HepG2 (cell line): ENCODE results near the gene SOWAHA. TPM values are rescaled to one million over a fixed set of nuclear protein-coding genes. Genes with fewer than 3 reads are reported as not detected.

Experiments
- ATF5 ChIP-seq: sonication (generic); formaldehyde crosslinking; IDR thresholded peaks from 2 replicates; pipeline ENCODE4 v1.4.0; 2020; ENCODE audit warnings: mild to moderate bottlenecking, low read depth, missing genetic modification reagents
- ATM ChIP-seq: fragments of 450-650 bp; IDR thresholded peaks from 2 replicates; pipeline ENCODE4 v1.7.1; 2017; ENCODE audit warnings: mild to moderate bottlenecking, borderline replicate concordance
- CHD4 ChIP-seq: fragments of 200-600 bp; sonication (generic); IDR thresholded peaks from 2 replicates; pipeline ENCODE4 v1.7.0; 2017; ENCODE audit warnings: mild to moderate bottlenecking, low read length, borderline replicate concordance
- ERF ChIP-seq: IDR thresholded peaks from 2 replicates; pipeline ENCODE4 v1.6.1; 2018; ENCODE audit warnings: missing biosample characterization, missing genetic modification reagents
- HMG20B ChIP-seq: conservative IDR thresholded peaks from 2 replicates; pipeline ENCODE4 v1.6.1; 2016; ENCODE audit warnings: missing genetic modification reagents, missing compliant biosample characterization
- HNRNPL ChIP-seq: fragments of 200-400 bp; formaldehyde crosslinking; IDR thresholded peaks from 2 replicates; pipeline ENCODE4 v1.6.1; 2017; ENCODE audit warnings: mild to moderate bottlenecking, low read depth, low read length
- MAF1 ChIP-seq: sonication (generic); formaldehyde crosslinking; IDR thresholded peaks from 2 replicates; pipeline ENCODE4 v1.5.0; 2020; ENCODE audit warnings: missing genetic modification reagents, borderline replicate concordance
- MEF2D ChIP-seq: sonication (generic); formaldehyde crosslinking; IDR thresholded peaks from 2 replicates; pipeline ENCODE4 v1.5.1; 2020; ENCODE audit warnings: mild to moderate bottlenecking, missing genetic modification reagents
- MIER3 ChIP-seq: IDR thresholded peaks from 2 replicates; pipeline ENCODE4 v1.6.1; 2016; ENCODE audit warnings: missing compliant biosample characterization, borderline replicate concordance
- NAIF1 ChIP-seq: sonication (generic); formaldehyde crosslinking; IDR thresholded peaks from 2 replicates; pipeline ENCODE4 v1.5.0; 2020; ENCODE audit warnings: mild to moderate bottlenecking, missing genetic modification reagents, borderline replicate concordance
- NKX3-1 ChIP-seq: sonication (generic); formaldehyde crosslinking; IDR thresholded peaks from 2 replicates; pipeline ENCODE4 v1.5.0; 2020; ENCODE audit warnings: missing genetic modification reagents
- SALL1 ChIP-seq: sonication (generic); formaldehyde crosslinking; IDR thresholded peaks from 2 replicates; pipeline ENCODE4 v1.8.0; 2022; ENCODE audit warnings: mild to moderate bottlenecking, missing genetic modification reagents
- TEAD3 ChIP-seq: optimal IDR thresholded peaks from 2 replicates; pipeline ENCODE3; 2016; ENCODE audit warnings: borderline replicate concordance
- TGIF2 ChIP-seq: IDR thresholded peaks from 2 replicates; pipeline ENCODE4 v1.6.1; 2016; ENCODE audit warnings: control low read depth, missing compliant biosample characterization
- U2AF2 ChIP-seq: fragments of 200-400 bp; formaldehyde crosslinking; IDR thresholded peaks from 2 replicates; pipeline ENCODE4 v1.6.1; 2017; ENCODE audit warnings: low read depth, mild to moderate bottlenecking, low read length
- ZBTB25 ChIP-seq: IDR thresholded peaks from 2 replicates; pipeline ENCODE4 v1.6.1; 2018; ENCODE audit warnings: missing genetic modification reagents
- ZBTB43 ChIP-seq: sonication (generic); formaldehyde crosslinking; conservative IDR thresholded peaks from 2 replicates; pipeline ENCODE4 v1.4.0; 2020; ENCODE audit warnings: missing genetic modification reagents
- ZMAT5 ChIP-seq: sonication (generic); formaldehyde crosslinking; IDR thresholded peaks from 2 replicates; pipeline ENCODE4 v1.5.0; 2020; ENCODE audit warnings: mild to moderate bottlenecking, low read depth, missing genetic modification reagents, borderline replicate concordance
- ZNF501 ChIP-seq: sonication (generic); formaldehyde crosslinking; IDR thresholded peaks from 2 replicates; pipeline ENCODE4 v1.5.1; 2020; ENCODE audit warnings: mild to moderate bottlenecking, moderate library complexity, missing genetic modification reagents
- polyA plus RNA-seq, 8 experiments: library from polyadenylated mRNA; depleted of rRNA in 3 of 8; stranded (reverse) in 7 of 8; unstranded in 1 of 8; fragments of >200 nt; fragmentation: Illumina TruSeq in 4 of 8; extraction: Trizol in 4 of 8; gene quantifications; 2 replicates each; pipeline versions ENCODE4 v1.2.1 to v1.2.3, GENCODE V29; 2011 to 2016; ENCODE audit warnings: low read depth in 4 of 8, missing spikeins in 1 of 8, mixed read lengths in 1 of 8; ENCODE audit not compliant: insufficient read depth in 1 of 8
- total RNA-seq, 5 experiments: library from RNA; depleted of rRNA; stranded (reverse); fragments of >200 nt; fragmentation: Illumina TruSeq; extraction: Trizol; gene quantifications; 2 replicates each; pipeline ENCODE4 v1.2.3, GENCODE V29; 2016; ENCODE audit warnings: low read depth in 1 of 5
- TF ChIP-seq, protein P1 (sequence below): sonication (generic); formaldehyde crosslinking; IDR thresholded peaks from 2 replicates; pipeline ENCODE4 v1.8.0; 2022; ENCODE audit warnings: mild to moderate bottlenecking, missing genetic modification reagents, moderate library complexity
- TF ChIP-seq, protein P2 (sequence below): sonication (generic); formaldehyde crosslinking; IDR thresholded peaks from 2 replicates; pipeline ENCODE4 v1.4.0; 2020; ENCODE audit warnings: missing genetic modification reagents
- TF ChIP-seq, protein P3 (sequence below): IDR thresholded peaks from 2 replicates; pipeline ENCODE4 v1.6.1; 2016; ENCODE audit warnings: mild to moderate bottlenecking, missing biosample characterization, missing genetic modification reagents

Gene SOWAHA
- total and polyA plus RNA-seq, 2 of the 13 experiments (the other 11 are each of a cell fraction or from before 2014, with no cell fraction given) = 0.95 to 1.9 TPM

DNA sequence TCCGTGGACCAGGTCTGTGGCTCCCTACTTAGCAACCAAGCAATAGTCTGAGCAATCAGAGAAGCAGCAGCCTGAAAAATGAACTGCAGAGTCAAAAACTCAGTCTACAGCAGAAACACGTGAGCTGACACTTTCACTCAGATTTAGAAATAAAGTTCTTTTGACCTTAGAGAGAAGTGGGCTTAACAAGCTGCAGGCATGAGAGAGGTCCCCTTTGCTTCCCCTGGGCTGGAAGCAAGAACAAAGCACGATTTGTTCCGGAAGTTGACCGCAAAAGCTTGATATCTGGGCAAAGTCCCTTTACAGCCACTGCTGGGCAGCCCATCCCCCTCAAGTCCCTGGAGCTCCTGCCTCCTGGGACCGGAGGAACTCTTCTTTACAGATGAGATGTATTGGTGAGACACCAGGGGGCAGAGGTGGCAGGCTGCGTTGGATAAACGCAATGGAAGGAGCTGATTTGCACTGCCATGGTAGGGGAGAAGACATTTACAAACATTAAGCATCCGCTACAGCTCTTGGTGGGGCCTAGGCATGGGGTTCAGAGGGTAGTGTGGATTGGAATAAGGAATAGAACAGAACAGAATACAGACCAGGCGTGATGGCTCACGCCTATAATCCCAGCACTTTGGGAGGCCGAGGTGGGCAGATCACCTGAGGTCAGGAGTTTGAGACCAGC is 5.8 kb upstream of the SOWAHA start (continued):
- TF ChIP-seq, protein P1, sequence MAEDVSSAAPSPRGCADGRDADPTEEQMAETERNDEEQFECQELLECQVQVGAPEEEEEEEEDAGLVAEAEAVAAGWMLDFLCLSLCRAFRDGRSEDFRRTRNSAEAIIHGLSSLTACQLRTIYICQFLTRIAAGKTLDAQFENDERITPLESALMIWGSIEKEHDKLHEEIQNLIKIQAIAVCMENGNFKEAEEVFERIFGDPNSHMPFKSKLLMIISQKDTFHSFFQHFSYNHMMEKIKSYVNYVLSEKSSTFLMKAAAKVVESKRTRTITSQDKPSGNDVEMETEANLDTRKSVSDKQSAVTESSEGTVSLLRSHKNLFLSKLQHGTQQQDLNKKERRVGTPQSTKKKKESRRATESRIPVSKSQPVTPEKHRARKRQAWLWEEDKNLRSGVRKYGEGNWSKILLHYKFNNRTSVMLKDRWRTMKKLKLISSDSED = no peak
- TF ChIP-seq HMG20B (CRISPR knock-in tag) = no peak
- peak; percentile 86 for TF ChIP-seq ZNF501 (CRISPR knock-in tag)
- peak; percentile 97 for TF ChIP-seq SALL1 (CRISPR knock-in tag)
- TF ChIP-seq MIER3 (CRISPR knock-in tag) = peak; percentile 89; the same call in 1 of the 2 replicates
- TF ChIP-seq, protein P2, sequence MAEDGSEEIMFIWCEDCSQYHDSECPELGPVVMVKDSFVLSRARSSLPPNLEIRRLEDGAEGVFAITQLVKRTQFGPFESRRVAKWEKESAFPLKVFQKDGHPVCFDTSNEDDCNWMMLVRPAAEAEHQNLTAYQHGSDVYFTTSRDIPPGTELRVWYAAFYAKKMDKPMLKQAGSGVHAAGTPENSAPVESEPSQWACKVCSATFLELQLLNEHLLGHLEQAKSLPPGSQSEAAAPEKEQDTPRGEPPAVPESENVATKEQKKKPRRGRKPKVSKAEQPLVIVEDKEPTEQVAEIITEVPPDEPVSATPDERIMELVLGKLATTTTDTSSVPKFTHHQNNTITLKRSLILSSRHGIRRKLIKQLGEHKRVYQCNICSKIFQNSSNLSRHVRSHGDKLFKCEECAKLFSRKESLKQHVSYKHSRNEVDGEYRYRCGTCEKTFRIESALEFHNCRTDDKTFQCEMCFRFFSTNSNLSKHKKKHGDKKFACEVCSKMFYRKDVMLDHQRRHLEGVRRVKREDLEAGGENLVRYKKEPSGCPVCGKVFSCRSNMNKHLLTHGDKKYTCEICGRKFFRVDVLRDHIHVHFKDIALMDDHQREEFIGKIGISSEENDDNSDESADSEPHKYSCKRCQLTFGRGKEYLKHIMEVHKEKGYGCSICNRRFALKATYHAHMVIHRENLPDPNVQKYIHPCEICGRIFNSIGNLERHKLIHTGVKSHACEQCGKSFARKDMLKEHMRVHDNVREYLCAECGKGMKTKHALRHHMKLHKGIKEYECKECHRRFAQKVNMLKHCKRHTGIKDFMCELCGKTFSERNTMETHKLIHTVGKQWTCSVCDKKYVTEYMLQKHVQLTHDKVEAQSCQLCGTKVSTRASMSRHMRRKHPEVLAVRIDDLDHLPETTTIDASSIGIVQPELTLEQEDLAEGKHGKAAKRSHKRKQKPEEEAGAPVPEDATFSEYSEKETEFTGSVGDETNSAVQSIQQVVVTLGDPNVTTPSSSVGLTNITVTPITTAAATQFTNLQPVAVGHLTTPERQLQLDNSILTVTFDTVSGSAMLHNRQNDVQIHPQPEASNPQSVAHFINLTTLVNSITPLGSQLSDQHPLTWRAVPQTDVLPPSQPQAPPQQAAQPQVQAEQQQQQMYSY (CRISPR knock-in tag) = no peak
- peak; percentile 86 for TF ChIP-seq ERF
- no peak; the same call in 1 of the 2 replicates for TF ChIP-seq MEF2D (CRISPR knock-in tag)
- no peak for TF ChIP-seq ZMAT5 (CRISPR knock-in tag)
- no peak for TF ChIP-seq TEAD3 (CRISPR knock-in tag)
- TF ChIP-seq NKX3-1 (CRISPR knock-in tag) = no peak
- TF ChIP-seq CHD4 = no peak
- no peak for TF ChIP-seq MAF1 (CRISPR knock-in tag)
- no peak for TF ChIP-seq ATM
- TF ChIP-seq, protein P3, sequence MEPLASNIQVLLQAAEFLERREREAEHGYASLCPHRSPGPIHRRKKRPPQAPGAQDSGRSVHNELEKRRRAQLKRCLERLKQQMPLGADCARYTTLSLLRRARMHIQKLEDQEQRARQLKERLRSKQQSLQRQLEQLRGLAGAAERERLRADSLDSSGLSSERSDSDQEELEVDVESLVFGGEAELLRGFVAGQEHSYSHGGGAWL (CRISPR knock-in tag) = no peak
- TF ChIP-seq ZBTB43 (CRISPR knock-in tag) = peak; percentile 64; the same call in 1 of the 2 replicates
- TF ChIP-seq U2AF2 = no peak
- 0 out of 2 replicates have a peak, but pooled peaks have one; percentile 16 for TF ChIP-seq HNRNPL
- TF ChIP-seq ZBTB25 = no peak; the same call in 1 of the 2 replicates
- no peak for TF ChIP-seq NAIF1 (CRISPR knock-in tag)
- no peak for TF ChIP-seq TGIF2 (CRISPR knock-in tag)
- no peak for TF ChIP-seq ATF5 (CRISPR knock-in tag)
